Placental pericyte (primary cell): ENCODE measurements around the gene ACMSD. TPM values are rescaled to one million over a fixed set of nuclear protein-coding genes. Genes with fewer than 3 reads are reported as not detected.

Source experiments
- small RNA-seq: library from RNA; depleted of rRNA; stranded (forward); fragments of <200 nt; gene quantifications from one replicate; pipeline ENCODE3, GENCODE V24; 2012; ENCODE audit warnings: low replicate concordance
- total RNA-seq: library from RNA; depleted of rRNA; stranded (reverse); fragments of >200 nt; gene quantifications from 2 replicates; pipeline ENCODE4 v1.2.3, GENCODE V29; 2012

Gene ACMSD
- total RNA-seq: not detected in 2 replicates

GRCh38 chr2:134838143-134838620 is at the start of gene ACMSD:
ACMSD (plus strand) TSS chr2:134838616; CDS start chr2:134838683, 67 bp downstream.

GRCh38 chr2:134918526-134919340 is 80.3 kb downstream of the ACMSD start, which contains the start of gene CCNT2:
CCNT2 (plus strand) TSS chr2:134918822; CDS start chr2:134918855, 33 bp downstream.

Small RNA genes within 50 kb of the gene (small RNA-seq; reads per million reads assigned to genes)
- gene AC110620.1 (not detected), gene MIR5590 (not detected)

Other genes starting within 250 kb of the ACMSD start
- not detected in 2 replicates for gene TMEM163, start 119.6 kb upstream of the ACMSD start, total RNA-seq
- gene CCNT2, start 80.2 kb downstream of the ACMSD start, total RNA-seq: 20.6 and 28.6 TPM in 2 replicates
- gene MAP3K19, start 208.8 kb downstream of the ACMSD start, total RNA-seq: not detected in 2 replicates
- gene RAB3GAP1, start 213.7 kb downstream of the ACMSD start, total RNA-seq: 65.9 and 66.3 TPM in 2 replicates